ENCODE results near the gene ASRGL1. TPM values are rescaled to one million over a fixed set of nuclear protein-coding genes. Genes with fewer than 3 reads are reported as not detected.

Gene ASRGL1
- polyA plus RNA-seq, 1 of the 3 experiments (the other 2 are of a cell fraction), result 4.3 TPM

- POLR2A ChIA-PET, result no interaction called here
- Histone ChIP-seq H3K4me2 (no peak overlapping the region), H3K9me2 (no peaks in the 10 kb centered on the region), H3K4me1 (ENCODE audit: control insufficient read depth in 1 of 2, insufficient read depth in 2 of 2, low read depth in 1 of 2, low read length in 1 of 2) (no peaks in the 10 kb centered on the region; a peak in 1 of 4 replicates), H4K20me1 (ENCODE audit: insufficient read depth) (no peaks in the 10 kb centered on the region), H2AFZ (ENCODE audit: low read depth) (no peak overlapping the region), H3F3A (replicated peaks; ENCODE audit: insufficient read depth) (no peaks in the 10 kb centered on the region), H3K9ac (no peak overlapping the region), H3K4me3 (ENCODE audit: low read depth in 2 of 2, low read length in 1 of 2) (no peak overlapping the region), H3K79me2 (ENCODE audit: insufficient read depth) (no peaks in the 10 kb centered on the region), H3K9me3 (no peaks in the 10 kb centered on the region), H3K27ac (ENCODE audit: low read depth in 2 of 2, low read length in 1 of 2) (no peak overlapping the region), H3K36me3 (replicated peaks in 1 of 2; ENCODE audit: control insufficient read depth in 1 of 2, insufficient read depth in 2 of 2, low read length in 1 of 2) (no peaks in the 10 kb centered on the region), H3K27me3 (ENCODE audit: insufficient read depth) (no peaks in the 10 kb centered on the region)
- CTCF ChIA-PET, result interaction anchor here (1.0 kb wide), 2 partner anchors 13 to 20 kb away, joined by 3 read pairs; no protein-coding TSS in a partner anchor
- WGBS (ENCODE audit: low lambda C conversion rate), result 87% methylated on average over 6 of the region's 6 CpGs
- DNase-seq, result no peak
- TF ChIP-seq ZBTB33 (IDR thresholded peaks at IDR 0.05; ENCODE audit: borderline replicate concordance, low read depth), result no peak
- TF ChIP-seq YY1 (IDR thresholded peaks at IDR 0.05; ENCODE audit: low read depth), result no peak
- TF ChIP-seq, protein P1, sequence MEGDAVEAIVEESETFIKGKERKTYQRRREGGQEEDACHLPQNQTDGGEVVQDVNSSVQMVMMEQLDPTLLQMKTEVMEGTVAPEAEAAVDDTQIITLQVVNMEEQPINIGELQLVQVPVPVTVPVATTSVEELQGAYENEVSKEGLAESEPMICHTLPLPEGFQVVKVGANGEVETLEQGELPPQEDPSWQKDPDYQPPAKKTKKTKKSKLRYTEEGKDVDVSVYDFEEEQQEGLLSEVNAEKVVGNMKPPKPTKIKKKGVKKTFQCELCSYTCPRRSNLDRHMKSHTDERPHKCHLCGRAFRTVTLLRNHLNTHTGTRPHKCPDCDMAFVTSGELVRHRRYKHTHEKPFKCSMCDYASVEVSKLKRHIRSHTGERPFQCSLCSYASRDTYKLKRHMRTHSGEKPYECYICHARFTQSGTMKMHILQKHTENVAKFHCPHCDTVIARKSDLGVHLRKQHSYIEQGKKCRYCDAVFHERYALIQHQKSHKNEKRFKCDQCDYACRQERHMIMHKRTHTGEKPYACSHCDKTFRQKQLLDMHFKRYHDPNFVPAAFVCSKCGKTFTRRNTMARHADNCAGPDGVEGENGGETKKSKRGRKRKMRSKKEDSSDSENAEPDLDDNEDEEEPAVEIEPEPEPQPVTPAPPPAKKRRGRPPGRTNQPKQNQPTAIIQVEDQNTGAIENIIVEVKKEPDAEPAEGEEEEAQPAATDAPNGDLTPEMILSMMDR (IDR thresholded peaks at IDR 0.05), result no peak
- TF ChIP-seq GABPA (IDR thresholded peaks at IDR 0.05; ENCODE audit: low read depth), result no peak
- no peak for TF ChIP-seq SMC3 (IDR thresholded peaks at IDR 0.05; ENCODE audit: low read depth, low read length)
Observed at GRCh38 chr11:62372871-62373270, 35.6 kb downstream of the ASRGL1 start.

DNA sequence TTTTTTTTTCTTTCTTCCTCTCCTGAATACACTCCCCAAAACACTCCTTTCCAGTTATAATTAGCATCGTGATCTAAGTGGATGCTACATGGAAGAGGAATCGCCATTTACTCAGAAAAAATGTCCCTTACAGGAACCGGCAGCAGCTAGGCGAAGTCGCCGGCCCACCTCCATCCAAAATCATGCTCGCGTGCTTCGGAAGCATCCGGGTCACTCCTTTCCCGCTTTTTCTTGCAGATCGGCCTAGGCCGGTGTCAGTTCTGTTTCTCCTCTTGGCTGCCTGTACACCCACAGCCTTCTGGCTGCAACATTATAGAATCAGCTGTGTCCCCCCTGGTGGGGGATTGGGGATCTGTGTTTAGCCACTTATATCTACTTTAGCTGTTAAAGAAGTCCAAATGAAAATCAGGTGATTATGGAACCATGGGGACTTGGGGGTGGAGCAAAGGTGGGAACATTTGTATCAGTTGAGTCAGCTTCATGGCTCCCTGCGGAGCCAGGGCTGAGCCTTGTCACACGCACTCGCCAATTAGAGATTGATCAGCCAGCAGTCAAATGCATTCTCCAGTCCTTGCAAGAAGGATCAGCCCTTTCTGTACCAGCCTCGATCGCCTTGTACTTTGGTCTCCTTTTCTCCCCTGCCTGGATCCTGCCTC lies 36.3 kb downstream of the ASRGL1 start:
- no peaks in the 10 kb centered on the region for H3K9me2 ChIP-seq
- H3K9me3 ChIP-seq, result no peaks in the 10 kb centered on the region
- H3K4me1 ChIP-seq (ENCODE audit: control insufficient read depth in 1 of 2, insufficient read depth in 2 of 2, low read depth in 1 of 2, low read length in 1 of 2), result no peaks in the 10 kb centered on the region; a peak in 1 of 4 replicates
- H3K27me3 ChIP-seq (ENCODE audit: insufficient read depth), result no peaks in the 10 kb centered on the region
- H3K4me3 ChIP-seq (ENCODE audit: low read depth in 2 of 2, low read length in 1 of 2), result no peak overlapping the region
- no peak overlapping the region for H2AFZ ChIP-seq (ENCODE audit: low read depth)
- CTCF ChIA-PET, result interaction anchor here (1.6 kb wide), 1 partner anchor 34 kb away, joined by 6 read pairs; no protein-coding TSS in a partner anchor
- no peaks in the 10 kb centered on the region for H3F3A ChIP-seq (replicated peaks; ENCODE audit: insufficient read depth)
- no peaks in the 10 kb centered on the region for H4K20me1 ChIP-seq (ENCODE audit: insufficient read depth)
- TF ChIP-seq ZBTB33 (IDR thresholded peaks at IDR 0.05; ENCODE audit: borderline replicate concordance, low read depth), result no peak
- H3K4me2 ChIP-seq, result no peak overlapping the region
- no peaks in the 10 kb centered on the region for H3K79me2 ChIP-seq (ENCODE audit: insufficient read depth)
- no peak overlapping the region for H3K9ac ChIP-seq
- DNase-seq, result no peak
- H3K36me3 ChIP-seq (replicated peaks in 1 of 2; ENCODE audit: control insufficient read depth in 1 of 2, insufficient read depth in 2 of 2, low read length in 1 of 2), result no peaks in the 10 kb centered on the region
- no peak overlapping the region for H3K27ac ChIP-seq (ENCODE audit: low read depth in 2 of 2, low read length in 1 of 2)
- POLR2A ChIA-PET, result no interaction called here
- WGBS (ENCODE audit: low lambda C conversion rate), result 92% methylated on average over 16 of the region's 18 CpGs
